A549 (cell line): Measurements from ENCODE around the gene TEX36.

Experiments
- CTCF ChIP-seq: fragments of >200 bp; sonication (Bioruptor Twin); formaldehyde crosslinking; IDR thresholded peaks from 3 replicates; pipeline ENCODE4 v1.5.1; 2016
- GATA3 ChIP-seq: IDR thresholded peaks from 2 replicates; pipeline ENCODE4 v1.6.1; 2012; ENCODE audit warnings: borderline replicate concordance
- HES2 ChIP-seq: fragments of >200 bp; sonication (Bioruptor Twin); formaldehyde crosslinking; IDR thresholded peaks from 2 replicates; pipeline ENCODE4 v1.6.1; 2016
- PBX3 ChIP-seq: IDR thresholded peaks from 2 replicates; pipeline ENCODE4 v1.6.1; 2012
- POLR2AphosphoS2 ChIP-seq: conservative IDR thresholded peaks from 2 replicates; pipeline ENCODE4 v1.6.1; 2012; ENCODE audit warnings: low read length, improper control_type of control experiment, inconsistent platforms
- RAD21 ChIP-seq, 2 experiments: fragments of >200 bp in 1 of 2; sonication (Bioruptor Twin) in 1 of 2; formaldehyde crosslinking in 1 of 2; IDR thresholded peaks in 1 of 2; conservative IDR thresholded peaks in 1 of 2; 2 replicates in 1 of 2; 3 replicates in 1 of 2; pipeline ENCODE4 v1.6.1; 2012 to 2018; ENCODE audit warnings: inconsistent platforms in 1 of 2
- RFX5 ChIP-seq: fragments of 450-650 bp; IDR thresholded peaks from 2 replicates; pipeline ENCODE4 v1.7.1; 2014; ENCODE audit warnings: antibody characterized with exemption, mild to moderate bottlenecking, moderate library complexity
- SMC3 ChIP-seq: fragments of >200 bp; sonication (Bioruptor Twin); formaldehyde crosslinking; IDR thresholded peaks from 3 replicates; pipeline ENCODE4 v1.6.1; 2018; ENCODE audit warnings: inconsistent platforms

- TF ChIP-seq GATA3 (no peak), HES2 (no peak), CTCF (no peak), SMC3 (no peak), RAD21 (conservative IDR thresholded peaks at IDR 0.05 in 1 of 2, IDR thresholded peaks at IDR 0.05 in 1 of 2) (no peak), POLR2AphosphoS2 (no peak), RFX5 (no peak), PBX3 (no peak)
Measured at GRCh38 chr10:125608474-125608873, 74.5 kb downstream of the TEX36 start.
